Endothelial cell of umbilical vein (primary cell): ENCODE results near the gene SLC39A11. TPM values are rescaled to one million over a fixed set of nuclear protein-coding genes. Genes with fewer than 3 reads are reported as not detected.

Source experiments
- BruUV-seq: library from RNA; stranded (reverse); fragments of 400-500 nt; replicated peaks from 2 replicates; lab custom pipeline; 2021; lab: Mats Ljungman, UMichigan
- CTCF ChIA-PET: fragments of 300-600, 350-600 bp; sonication (Branson Sonifier 250); formaldehyde crosslinking; loops from one replicate; lab custom pipeline; 2021; ENCODE audit warnings: antibody characterized with exemption, inconsistent platforms; lab: Charles Lee
- POLR2A ChIA-PET: fragments of 300-600, 350-600 bp; sonication (Branson Sonifier 250); formaldehyde crosslinking; loops from one replicate; lab custom pipeline; 2021; ENCODE audit warnings: antibody characterized with exemption, inconsistent platforms; lab: Charles Lee
- DNase-seq: peaks from one replicate; pipeline ENCODE4 v3.0.0-alpha.2; 2011; ENCODE audit warnings: low read depth, low spot score
- FAIRE-seq: peaks from 2 replicates; lab custom pipeline; 2011; peaks lifted over from hg19 to GRCh38; lab: Jason Lieb, UNC
- H2AFZ ChIP-seq: 2 replicates; pipeline ENCODE4 v1.6.0; 2012; ENCODE audit warnings: low read depth, low read length, control low read depth, inconsistent platforms
- H3K27ac ChIP-seq: 2 replicates; pipeline ENCODE4 v1.5.1; 2011; ENCODE audit warnings: low read depth, mild to moderate bottlenecking, control low read depth, low read length, moderate library complexity; ENCODE audit not compliant: insufficient read depth
- H3K27me3 ChIP-seq, 2 experiments: 2 replicates each; pipeline versions ENCODE4 v1.6.0 to v1.6.1; 2011; ENCODE audit warnings: low read length in 2 of 2, mixed read lengths in 1 of 2; ENCODE audit not compliant: control insufficient read depth in 2 of 2, insufficient read depth in 2 of 2
- H3K36me3 ChIP-seq, 2 experiments: 2 replicates in 1 of 2; 3 replicates in 1 of 2; pipeline ENCODE4 v1.5.1; 2011; ENCODE audit warnings: low read length in 2 of 2, mild to moderate bottlenecking in 1 of 2, moderate library complexity in 1 of 2; ENCODE audit not compliant: control insufficient read depth in 2 of 2, insufficient read depth in 2 of 2; ENCODE audit errors: extremely low read depth in 1 of 2
- H3K4me1 ChIP-seq: 3 replicates; pipeline ENCODE4 v1.5.1; 2011; ENCODE audit warnings: mild to moderate bottlenecking, low read length; ENCODE audit not compliant: control insufficient read depth, insufficient read depth; ENCODE audit errors: extremely low read depth
- H3K4me2 ChIP-seq: 2 replicates; pipeline ENCODE4 v1.6.1; 2011; ENCODE audit warnings: low read length, control low read depth, mixed read lengths; ENCODE audit not compliant: insufficient read depth
- H3K4me3 ChIP-seq, 3 experiments: fragments of 200-600 bp in 1 of 3; sonication (generic), shearing (Covaris generic) in 1 of 3; replicated peaks in 1 of 3; 2 replicates each; pipeline ENCODE4 v1.5.1; 2011 to 2016; ENCODE audit warnings: control low read depth in 3 of 3, low read length in 3 of 3, mild to moderate bottlenecking in 2 of 3, inconsistent platforms in 1 of 3, low read depth in 1 of 3, moderate library complexity in 1 of 3; ENCODE audit not compliant: insufficient read depth in 1 of 3
- H3K79me2 ChIP-seq: 2 replicates; pipeline ENCODE4 v1.6.0; 2012; ENCODE audit warnings: low read length, inconsistent platforms; ENCODE audit not compliant: control insufficient read depth, insufficient read depth
- H3K9ac ChIP-seq: replicated peaks from 2 replicates; pipeline ENCODE3; 2011; ENCODE audit warnings: low read length, control low read depth; ENCODE audit not compliant: insufficient read depth; ENCODE audit errors: extremely low read depth
- H3K9me1 ChIP-seq: replicated peaks from 3 replicates; pipeline ENCODE4 v1.6.0; 2011; ENCODE audit warnings: mild to moderate bottlenecking, low read length; ENCODE audit not compliant: control insufficient read depth, insufficient read depth; ENCODE audit errors: extremely low read depth
- H3K9me3 ChIP-seq: replicated peaks from 2 replicates; pipeline ENCODE4 v1.5.1; 2012; ENCODE audit warnings: low read length, inconsistent platforms; ENCODE audit not compliant: control insufficient read depth, insufficient read depth
- H4K20me1 ChIP-seq: replicated peaks from 2 replicates; pipeline ENCODE3; 2011; ENCODE audit warnings: mild to moderate bottlenecking, low read length; ENCODE audit not compliant: control insufficient read depth, insufficient read depth; ENCODE audit errors: extremely low read depth
- EZH2 ChIP-seq: IDR thresholded peaks from 2 replicates; pipeline ENCODE4 v1.6.1; 2012; ENCODE audit warnings: borderline replicate concordance, low read depth, mild to moderate bottlenecking, moderate library complexity, low read length, inconsistent platforms; ENCODE audit not compliant: severe bottlenecking
- FOS ChIP-seq: IDR thresholded peaks from 2 replicates; pipeline ENCODE4 v1.6.1; 2011; ENCODE audit warnings: mild to moderate bottlenecking, low read length, moderate library complexity, borderline replicate concordance; ENCODE audit not compliant: insufficient read depth
- GATA2 ChIP-seq: IDR thresholded peaks from 2 replicates; pipeline ENCODE4 v1.7.0; 2011; ENCODE audit warnings: low read depth, mild to moderate bottlenecking, moderate library complexity, mixed read lengths, low read length; ENCODE audit not compliant: insufficient read length, insufficient read depth
- JUN ChIP-seq: IDR thresholded peaks from 2 replicates; pipeline ENCODE4 v1.6.1; 2011; ENCODE audit warnings: borderline replicate concordance, low read depth; ENCODE audit not compliant: insufficient read length, insufficient read depth
- MYC ChIP-seq: IDR thresholded peaks from one replicate; pipeline ENCODE4 v1.6.1; 2011; ENCODE audit warnings: mild to moderate bottlenecking, low read depth, low read length
- POLR2A ChIP-seq: IDR thresholded peaks from 2 replicates; pipeline ENCODE4 v1.6.1; 2012; ENCODE audit warnings: low read depth, mild to moderate bottlenecking, control low read depth, low read length
- POLR2AphosphoS5 ChIP-seq: IDR thresholded peaks from 2 replicates; pipeline ENCODE4 v1.6.1; 2012; ENCODE audit warnings: low read depth, mild to moderate bottlenecking, control low read depth, low read length, moderate library complexity; ENCODE audit not compliant: insufficient read depth
- dilution Hi-C: fragments of 300-500 bp; cut with MboI; formaldehyde crosslinking; loops from one replicate; pipeline ENCODE4 v1.15.0; 2019; ENCODE audit warnings: low sequenced_read_pairs; ENCODE audit not compliant: extremely low pct_ligation_motif_present
- intact Hi-C: fragments of 100-400 bp; cut with micrococcal nuclease; formaldehyde crosslinking; loops from one replicate; pipeline ENCODE4 v1.10.0; 2022
- polyA plus RNA-seq, 4 experiments: library from polyadenylated mRNA; depleted of rRNA in 3 of 4; stranded (reverse) in 3 of 4; unstranded in 1 of 4; fragments of >200 nt; gene quantifications; 2 replicates each; pipeline versions ENCODE4 v1.2.1 to v1.2.3, GENCODE V29; 2011 to 2012; ENCODE audit warnings: missing spikeins in 1 of 4
- total RNA-seq: library from RNA; stranded (reverse); gene quantifications from 2 replicates; pipeline ENCODE4 v1.2.3, GENCODE V29; 2021
- TF ChIP-seq, protein P1 (sequence below): IDR thresholded peaks from 2 replicates; pipeline ENCODE4 v1.6.1; 2011; ENCODE audit not compliant: insufficient read depth, insufficient read length
- TF ChIP-seq, protein P2 (sequence below), 2 donors: IDR thresholded peaks; 1 replicate in 1 of 2; 2 replicates in 1 of 2; pipeline ENCODE4 v1.5.1; 2011; ENCODE audit warnings: low read length in 2 of 2, mild to moderate bottlenecking in 2 of 2, moderate library complexity in 2 of 2, control low read depth in 1 of 2, inconsistent platforms in 1 of 2, low read depth in 1 of 2; ENCODE audit not compliant: insufficient read depth in 1 of 2; ENCODE audit errors: extremely low read depth in 1 of 2

Gene SLC39A11
- total and polyA plus RNA-seq, 2 donors (not counting 3 experiments of a cell fraction or from before 2014, with no cell fraction given), result 8.1 to 11.9 TPM

GRCh38 chr17:72732893-72733618 is 359.4 kb downstream of the SLC39A11 start:
- no peaks in the 10 kb centered on the region for H3K79me2 ChIP-seq
- dilution Hi-C loops, result no loop called here
- DNase-seq (no peak), FAIRE-seq (no peak)
- H3K9me1 ChIP-seq, result no peaks in the 10 kb centered on the region
- ChIA-PET POLR2A (no interaction called here), CTCF (no interaction called here)
- H3K9me3 ChIP-seq, result no peaks in the 10 kb centered on the region
- H3K27me3 ChIP-seq, result no peaks in the 10 kb centered on the region
- H3K27ac ChIP-seq, result no peak overlapping the region
- no peak overlapping the region for H3K9ac ChIP-seq
- BruUV-seq, result no TSS peak
- H2AFZ ChIP-seq, result no peak overlapping the region
- TF ChIP-seq JUN (no peak), MYC (no peak), EZH2 (no peak), GATA2 (no peak), POLR2A (no peak), FOS (no peak), POLR2AphosphoS5 (no peak)
- TF ChIP-seq, protein P1, sequence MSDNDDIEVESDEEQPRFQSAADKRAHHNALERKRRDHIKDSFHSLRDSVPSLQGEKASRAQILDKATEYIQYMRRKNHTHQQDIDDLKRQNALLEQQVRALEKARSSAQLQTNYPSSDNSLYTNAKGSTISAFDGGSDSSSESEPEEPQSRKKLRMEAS, result no peak
- TF ChIP-seq, protein P2, sequence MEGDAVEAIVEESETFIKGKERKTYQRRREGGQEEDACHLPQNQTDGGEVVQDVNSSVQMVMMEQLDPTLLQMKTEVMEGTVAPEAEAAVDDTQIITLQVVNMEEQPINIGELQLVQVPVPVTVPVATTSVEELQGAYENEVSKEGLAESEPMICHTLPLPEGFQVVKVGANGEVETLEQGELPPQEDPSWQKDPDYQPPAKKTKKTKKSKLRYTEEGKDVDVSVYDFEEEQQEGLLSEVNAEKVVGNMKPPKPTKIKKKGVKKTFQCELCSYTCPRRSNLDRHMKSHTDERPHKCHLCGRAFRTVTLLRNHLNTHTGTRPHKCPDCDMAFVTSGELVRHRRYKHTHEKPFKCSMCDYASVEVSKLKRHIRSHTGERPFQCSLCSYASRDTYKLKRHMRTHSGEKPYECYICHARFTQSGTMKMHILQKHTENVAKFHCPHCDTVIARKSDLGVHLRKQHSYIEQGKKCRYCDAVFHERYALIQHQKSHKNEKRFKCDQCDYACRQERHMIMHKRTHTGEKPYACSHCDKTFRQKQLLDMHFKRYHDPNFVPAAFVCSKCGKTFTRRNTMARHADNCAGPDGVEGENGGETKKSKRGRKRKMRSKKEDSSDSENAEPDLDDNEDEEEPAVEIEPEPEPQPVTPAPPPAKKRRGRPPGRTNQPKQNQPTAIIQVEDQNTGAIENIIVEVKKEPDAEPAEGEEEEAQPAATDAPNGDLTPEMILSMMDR (IDR thresholded peaks at IDR 0.05; ENCODE audit: extremely low read depth in 1 of 2, insufficient read depth in 1 of 2, low read depth in 1 of 2, low read length in 2 of 2), result no peak
- no peak overlapping the region for H3K4me2 ChIP-seq
- H3K4me1 ChIP-seq, result no peaks in the 10 kb centered on the region
- no peaks in the 10 kb centered on the region for H3K36me3 ChIP-seq
- H4K20me1 ChIP-seq, result no peaks in the 10 kb centered on the region
- intact Hi-C loops, result no loop called here
- no peak overlapping the region for H3K4me3 ChIP-seq
